K562 (cell line): ENCODE results near the gene PRKACA. TPM values are rescaled to one million over a fixed set of nuclear protein-coding genes. Genes with fewer than 3 reads are reported as not detected.
A peak's percentile ranks its signal among the peaks of the same experiment; 100 is the strongest.

Experiments used
- ATAC-seq: fragments of 200-7000 bp; cut with Tn5 transposase; 3 replicates; pipeline ENCODE4 v1.9.1; 2020; ENCODE audit warnings: moderate library complexity
- BruUV-seq: library from RNA; stranded (reverse); fragments of 400-500 nt; replicated peaks from 2 replicates; lab custom pipeline; 2021; lab: Mats Ljungman, UMichigan
- CTCF ChIA-PET: fragments of 300-600 bp; formaldehyde crosslinking; extraction: SDS; loops from one replicate; lab custom pipeline; 2021; ENCODE audit warnings: low intra/inter-chr PET ratio; lab: Yijun Ruan, JAX
- POLR2A ChIA-PET: fragments of 300-600, 350-650 bp; sonication (Branson Sonifier 250); formaldehyde crosslinking; extraction: SDS; loops from one replicate; lab custom pipeline; 2021; ENCODE audit warnings: antibody characterized with exemption, inconsistent platforms; lab: Yijun Ruan, JAX
- DNase-seq, 4 experiments: peaks; one replicate each; pipeline versions ENCODE4 v3.0.0 to v3.0.0-alpha.2; 2011 to 2018; ENCODE audit warnings: low spot score in 3 of 4, mixed read lengths in 3 of 4; ENCODE audit errors: extremely low read depth in 1 of 4
- FAIRE-seq: peaks from 2 replicates; lab custom pipeline; 2011; peaks lifted over from hg19 to GRCh38; lab: Jason Lieb, UNC
- H2AFZ ChIP-seq: 2 replicates; pipeline ENCODE4 v1.6.0; 2011; ENCODE audit warnings: low read depth, low read length, control low read depth, inconsistent platforms
- H3K27ac ChIP-seq: fragments of 200-600 bp; 3 replicates; pipeline ENCODE4 v1.8.0; 2011; ENCODE audit warnings: low read depth, mild to moderate bottlenecking, control low read depth, inconsistent platforms, low read length, moderate library complexity, mixed read lengths; ENCODE audit errors: extremely low read depth
- H3K27me3 ChIP-seq, 2 experiments: fragments of 300-600 bp in 1 of 2; 2 replicates in 1 of 2; 3 replicates in 1 of 2; pipeline versions ENCODE4 v1.6.0 to v1.8.0; 2011; ENCODE audit warnings: inconsistent platforms in 2 of 2, low read length in 2 of 2, mild to moderate bottlenecking in 1 of 2, mixed read lengths in 1 of 2, moderate library complexity in 1 of 2; ENCODE audit not compliant: control insufficient read depth in 2 of 2, insufficient read depth in 2 of 2
- H3K36me3 ChIP-seq: fragments of 300-600 bp; 3 replicates; pipeline ENCODE4 v1.8.0; 2011; ENCODE audit warnings: mild to moderate bottlenecking, low read length, inconsistent platforms; ENCODE audit not compliant: control insufficient read depth, insufficient read depth
- H3K4me1 ChIP-seq, 2 experiments: fragments of 200-600 bp in 1 of 2; replicated peaks in 1 of 2; 2 replicates in 1 of 2; 3 replicates in 1 of 2; pipeline versions ENCODE4 v1.5.1 to v1.8.0; 2011; ENCODE audit warnings: inconsistent platforms in 2 of 2, low read length in 2 of 2, mild to moderate bottlenecking in 1 of 2, mixed read lengths in 1 of 2, moderate library complexity in 1 of 2; ENCODE audit not compliant: control insufficient read depth in 2 of 2, insufficient read depth in 2 of 2
- H3K4me2 ChIP-seq: 2 replicates; pipeline ENCODE4 v1.6.1; 2011; ENCODE audit warnings: low read length, control low read depth, inconsistent platforms, mixed read lengths; ENCODE audit not compliant: insufficient read depth
- H3K4me3 ChIP-seq: fragments of 200-600 bp; sonication (generic), shearing (Covaris generic); 2 replicates; pipeline ENCODE4 v1.5.1; 2016; ENCODE audit warnings: control low read depth, inconsistent platforms
- H3K79me2 ChIP-seq: fragments of 200-600 bp; 3 replicates; pipeline ENCODE4 v1.8.0; 2011; ENCODE audit warnings: low read length, inconsistent platforms; ENCODE audit not compliant: control insufficient read depth, insufficient read depth
- H3K9ac ChIP-seq, 2 experiments: 2 replicates each; pipeline versions ENCODE4 v1.6.0 to v1.6.1; 2011; ENCODE audit warnings: low read depth in 2 of 2, low read length in 2 of 2, control low read depth in 1 of 2, inconsistent platforms in 1 of 2, mild to moderate bottlenecking in 1 of 2, mixed read lengths in 1 of 2; ENCODE audit not compliant: insufficient read depth in 1 of 2
- H3K9me1 ChIP-seq: one replicate; pipeline ENCODE4 v1.6.0; 2011; ENCODE audit warnings: inconsistent platforms, mild to moderate bottlenecking, low read length, moderate library complexity; ENCODE audit not compliant: control insufficient read depth, insufficient read depth
- H3K9me3 ChIP-seq: replicated peaks from 2 replicates; pipeline ENCODE4 v1.5.1; 2011; ENCODE audit warnings: low read depth, low read length, inconsistent platforms; ENCODE audit not compliant: control insufficient read depth, insufficient read depth
- H4K20me1 ChIP-seq: replicated peaks from 2 replicates; pipeline ENCODE4 v1.6.1; 2011; ENCODE audit warnings: low read length, inconsistent platforms, mixed read lengths; ENCODE audit not compliant: control insufficient read depth, insufficient read depth
- E2F5 ChIP-seq: sonication (generic); formaldehyde crosslinking; IDR thresholded peaks from 2 replicates; pipeline ENCODE4 v1.8.0; 2022; ENCODE audit warnings: mild to moderate bottlenecking, missing genetic modification reagents
- FIP1L1 ChIP-seq: fragments of 200-400 bp; formaldehyde crosslinking; IDR thresholded peaks from 2 replicates; pipeline ENCODE4 v1.6.1; 2018; ENCODE audit warnings: mild to moderate bottlenecking, low read depth, low read length; ENCODE audit not compliant: poor library complexity, severe bottlenecking
- JUNB ChIP-seq: fragments of 450-650 bp; formaldehyde crosslinking; conservative IDR thresholded peaks from 2 replicates; pipeline ENCODE4 v1.4.0; 2020; ENCODE audit warnings: mild to moderate bottlenecking
- RBM17 ChIP-seq: fragments of 200-400 bp; formaldehyde crosslinking; IDR thresholded peaks from 2 replicates; pipeline ENCODE4 v1.6.1; 2017; ENCODE audit warnings: low read depth, mild to moderate bottlenecking, low read length, borderline replicate concordance
- RBM22 ChIP-seq: fragments of 200-400 bp; formaldehyde crosslinking; IDR thresholded peaks from 2 replicates; pipeline ENCODE4 v1.6.1; 2018; ENCODE audit warnings: low read length, low read depth; ENCODE audit not compliant: poor library complexity, severe bottlenecking
- SNAPC5 ChIP-seq: fragments of 250-450 bp; sonication (Bioruptor Pico); IDR thresholded peaks from 2 replicates; pipeline ENCODE4 v1.8.0; 2021; ENCODE audit warnings: moderate library complexity, mild to moderate bottlenecking, inconsistent platforms
- SREBF1 ChIP-seq: fragments of 150-350 bp; IDR thresholded peaks from 2 replicates; pipeline ENCODE4 v1.6.1; 2014; ENCODE audit warnings: antibody characterized with exemption, low read depth, low read length, borderline replicate concordance
- TSC22D4 ChIP-seq: fragments of 450-650 bp; IDR thresholded peaks from 2 replicates; pipeline ENCODE4 v1.6.1; 2016; ENCODE audit warnings: missing genetic modification characterization, missing biosample characterization, control low read depth
- ZNF3 ChIP-seq: fragments of 250-450 bp; sonication (Bioruptor Pico); IDR thresholded peaks from 2 replicates; pipeline ENCODE4 v1.5.0; 2021; ENCODE audit warnings: mild to moderate bottlenecking, moderate library complexity
- ZNF354B ChIP-seq: fragments of 250-450 bp; sonication (Bioruptor Pico); IDR thresholded peaks from 2 replicates; pipeline ENCODE4 v1.4.0; 2020
- WGBS: fragments of 100-300 bp; shearing (Covaris generic); methylation state at CpG from one replicate; pipeline ENCODE4 v1.1.6; 2016; ENCODE audit warnings: low coverage, mixed read lengths; ENCODE audit not compliant: insufficient coverage; ENCODE audit errors: missing lambda C conversion rate; 5-methylcytosine and 5-hydroxymethylcytosine counted together
- in situ Hi-C: fragments of 300-500 bp; cut with MboI; formaldehyde crosslinking; loops from 4 replicates; pipeline ENCODE4 v1.15.0; 2018; ENCODE audit warnings: inconsistent platforms, mixed read lengths
- intact Hi-C: fragments of 100-400 bp; cut with micrococcal nuclease; formaldehyde crosslinking; loops from 2 replicates; pipeline ENCODE4 v1.14.2; 2022
- polyA plus RNA-seq, 8 experiments: library from polyadenylated mRNA; depleted of rRNA in 4 of 8; stranded (reverse) in 5 of 8; unstranded in 3 of 8; fragments of >200 nt; fragmentation: Nextera tagmentation in 2 of 8; fragmentation: Illumina TruSeq in 1 of 8; extraction: Ambion mirVana in 2 of 8; extraction: Trizol in 1 of 8; gene quantifications; 2 replicates each; pipeline versions ENCODE4 v1.2.1 to v1.2.3, GENCODE V29; 2011 to 2014; ENCODE audit warnings: inconsistent platforms in 1 of 8, missing spikeins in 1 of 8
- total RNA-seq, 7 experiments: library from RNA; depleted of rRNA in 6 of 7; stranded (reverse); fragments of >200 nt in 6 of 7; fragmentation: Illumina TruSeq in 2 of 7; extraction: Trizol in 2 of 7; gene quantifications; 2 replicates each; pipeline versions ENCODE4 v1.2.1 to v1.2.3, GENCODE V29; 2011 to 2021; ENCODE audit warnings: low replicate concordance in 1 of 7
- TF ChIP-seq, protein P1 (sequence below): IDR thresholded peaks from 2 replicates; pipeline ENCODE4 v1.6.1; 2011; ENCODE audit not compliant: insufficient read length; ENCODE audit errors: extremely low read depth

Gene PRKACA
- total and polyA plus RNA-seq, 9 of the 15 experiments (the other 6 are each of a cell fraction or from before 2014, with no cell fraction given) = 1.2 to 63.1 (median 13.0) TPM

- 70% methylated on average over 13 of the region's 21 CpGs for WGBS
- POLR2A ChIA-PET = no interaction called here
- in situ Hi-C loops (no loop called here), intact Hi-C loops (loop anchor here (10.0 kb wide), 1 partner anchor 255 kb away; no protein-coding TSS in a partner anchor)
- TF ChIP-seq RBM22 (peak; percentile 14), RBM17 (no peak)
- peaks cover 23% of the 10 kb centered on the region; the same call in 2 of the 3 replicates for H3K36me3 ChIP-seq
- no peak for ATAC-seq
- peaks cover 4% of the 10 kb centered on the region; the same call in 1 of the 3 replicates for H3K79me2 ChIP-seq
- H2AFZ ChIP-seq = no peak overlapping the region
- FAIRE-seq = no peak
- no peaks in the 10 kb centered on the region for H3K9me3 ChIP-seq
- no peaks in the 10 kb centered on the region for H3K27me3 ChIP-seq
- no peak overlapping the region for H3K4me3 ChIP-seq
- H4K20me1 ChIP-seq = peaks cover 29% of the 10 kb centered on the region; the same call in 1 of the 2 replicates
- no TSS peak for BruUV-seq
- peaks cover 7% of the 10 kb centered on the region for H3K9me1 ChIP-seq
- no peak overlapping the region for H3K4me2 ChIP-seq
- CTCF ChIA-PET = interaction anchor here (0.7 to 0.9 kb wide), 2 partner anchors 331 to 334 kb away, joined by 3 to 7 read pairs; no protein-coding TSS in a partner anchor
- DNase-seq = no peak
- H3K9ac ChIP-seq = no peak overlapping the region
- no peak overlapping the region for H3K27ac ChIP-seq
- H3K4me1 ChIP-seq = peaks cover 10 to 26% of the 10 kb centered on the region in 2 experiments; a peak in 3 of 5 replicates
Observed at GRCh38 chr19:14149509-14149994, 32.0 kb upstream of the PRKACA start.

DNA sequence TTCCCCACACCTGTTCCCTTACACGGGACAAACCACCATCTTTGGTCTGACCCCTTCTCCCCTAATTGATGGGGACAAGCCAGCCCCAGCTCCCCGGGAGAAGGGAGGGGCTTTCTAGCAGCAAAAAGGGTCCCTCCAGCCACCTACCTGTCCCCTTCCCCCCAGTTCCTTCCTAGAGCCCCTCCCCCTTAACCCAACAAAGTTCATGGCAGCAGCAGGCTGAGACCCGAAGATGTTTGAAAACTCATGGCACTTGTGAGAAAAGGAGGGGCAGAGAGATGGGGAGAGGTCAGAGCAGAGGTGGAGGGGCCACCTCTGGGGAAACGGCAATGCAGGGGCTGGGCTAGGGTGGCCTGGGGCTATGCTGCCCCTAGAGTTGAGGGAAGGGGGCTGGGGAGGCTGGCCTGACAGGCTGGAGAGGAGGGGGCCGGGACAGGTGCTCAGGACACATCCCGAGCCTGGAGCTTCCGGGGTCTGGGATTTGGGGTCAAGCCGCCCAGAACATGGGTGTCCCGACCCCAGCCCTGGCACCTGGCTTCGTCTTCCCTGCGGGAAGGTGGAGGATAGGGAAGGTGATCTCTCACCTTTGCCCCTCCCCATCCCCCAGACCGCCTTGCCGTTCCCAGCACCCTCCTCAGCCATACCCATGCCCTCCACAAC is 31.3 kb upstream of the PRKACA start:
- 76% methylated on average over 12 of the region's 13 CpGs for WGBS
- no peaks in the 10 kb centered on the region for H3K27me3 ChIP-seq
- H4K20me1 ChIP-seq = peaks cover 29% of the 10 kb centered on the region; the same call in 1 of the 2 replicates
- no peak overlapping the region for H3K27ac ChIP-seq
- H3K79me2 ChIP-seq = peaks cover 4% of the 10 kb centered on the region; the same call in 1 of the 3 replicates
- H3K4me1 ChIP-seq = peaks cover 10 to 26% of the 10 kb centered on the region in 2 experiments; a peak in 3 of 5 replicates
- BruUV-seq = no TSS peak
- H3K36me3 ChIP-seq = peaks cover 17% of the 10 kb centered on the region; the same call in 2 of the 3 replicates
- peaks cover 7% of the 10 kb centered on the region for H3K9me1 ChIP-seq
- POLR2A ChIA-PET = interaction anchor here (0.7 to 1.3 kb wide), 4 partner anchors 9 to 257 kb away, joined by 3 to 10 read pairs (median 4); partner anchors contain the start of gene ASF1B
- ATAC-seq = no peak
- no peaks in the 10 kb centered on the region for H3K9me3 ChIP-seq
- TF ChIP-seq, protein P1, sequence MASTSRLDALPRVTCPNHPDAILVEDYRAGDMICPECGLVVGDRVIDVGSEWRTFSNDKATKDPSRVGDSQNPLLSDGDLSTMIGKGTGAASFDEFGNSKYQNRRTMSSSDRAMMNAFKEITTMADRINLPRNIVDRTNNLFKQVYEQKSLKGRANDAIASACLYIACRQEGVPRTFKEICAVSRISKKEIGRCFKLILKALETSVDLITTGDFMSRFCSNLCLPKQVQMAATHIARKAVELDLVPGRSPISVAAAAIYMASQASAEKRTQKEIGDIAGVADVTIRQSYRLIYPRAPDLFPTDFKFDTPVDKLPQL = no peak
- TF ChIP-seq SNAPC5 (CRISPR knock-in tag) = no peak
- no peak for TF ChIP-seq E2F5
- no peak for TF ChIP-seq JUNB (CRISPR knock-in tag)
- TF ChIP-seq TSC22D4 (tag) = no peak
- no peak for TF ChIP-seq FIP1L1
- TF ChIP-seq SREBF1 = no peak
- TF ChIP-seq ZNF3 = no peak
- TF ChIP-seq ZNF354B (CRISPR knock-in tag) = no peak
- H3K4me3 ChIP-seq = no peak overlapping the region
- no peak overlapping the region for H2AFZ ChIP-seq
- in situ Hi-C loops = no loop called here
- DNase-seq = no peak
- FAIRE-seq = no peak
- intact Hi-C loops = loop anchor here (10.0 kb wide), 1 partner anchor 256 kb away; no protein-coding TSS in a partner anchor
- no peak overlapping the region for H3K4me2 ChIP-seq
- CTCF ChIA-PET = interaction anchor here (0.7 to 2.0 kb wide), 3 partner anchors 199 to 872 kb away, joined by 4 to 12 read pairs (median 7); no protein-coding TSS in a partner anchor
- no peak overlapping the region for H3K9ac ChIP-seq
